C4-2B (cell line): ENCODE measurements around the gene FAM118B.

ENCODE experiments used
- CTCF ChIP-seq: fragments of 450-650 bp; conservative IDR thresholded peaks from 2 replicates; pipeline ENCODE4 v1.5.1; 2017; ENCODE audit warnings: mild to moderate bottlenecking
- ZFX ChIP-seq: fragments of 450-650 bp; IDR thresholded peaks from 2 replicates; pipeline ENCODE4 v1.6.1; 2017

DNA sequence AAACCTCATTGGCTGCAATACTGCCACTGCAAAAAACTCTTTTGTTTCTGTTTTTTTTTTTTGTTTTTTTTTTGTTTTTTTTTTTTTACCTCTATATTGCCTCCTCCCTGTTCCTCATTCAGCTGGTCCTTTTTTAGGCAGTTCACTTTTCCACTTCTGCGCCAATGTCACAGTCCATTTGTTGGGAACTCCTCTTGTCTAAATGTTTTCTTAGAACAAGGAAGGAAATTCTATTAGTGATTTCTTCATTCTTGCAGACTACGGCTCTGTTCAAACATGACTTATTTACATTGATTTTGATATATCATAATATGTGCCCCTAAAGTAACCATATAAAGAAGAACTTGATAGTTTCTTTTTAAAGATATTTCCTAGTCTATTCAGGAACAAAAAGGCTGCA is 2.9 kb downstream of the FAM118B start:
- TF ChIP-seq CTCF (no peak), ZFX (no peak)
